Measurements from ENCODE around the gene CLN6. TPM values are rescaled to one million over a fixed set of nuclear protein-coding genes. Genes with fewer than 3 reads are reported as not detected.
"Not testable (repeated sequence)": the region's sequence is repeated elsewhere in the genome, so short reads cannot be mapped to it uniquely, and the experiment has no call there.

CLN6 gene
- total and polyA plus RNA-seq, 2 of the 4 experiments (the other 2 are of a cell fraction): 6.5 to 31.9 TPM

GRCh38 chr15:68213991-68214837 is 15.3 kb downstream of the CLN6 start (continued):
- TF ChIP-seq RFX5 (IDR thresholded peaks at IDR 0.05; ENCODE audit: low read depth, low read length): no peak

- in situ Hi-C loops (cut with MboI; ENCODE audit: low sequenced_read_pairs): not testable (repeated sequence)
These were observed 16.1 kb downstream of the CLN6 start for GRCh38 chr15:68213491-68213845.

More at GRCh38 chr15:68213491-68213845, 16.1 kb downstream of the CLN6 start:
- H3K36me3 ChIP-seq (ENCODE audit: control insufficient read depth, insufficient read depth, low read length); intact Hi-C loops (cut with micrococcal nuclease); H3K27me3 ChIP-seq (ENCODE audit: control insufficient read depth, insufficient read depth, low read length); H2AFZ ChIP-seq (replicated peaks; ENCODE audit: low read length, poor library complexity); H2BK120ac ChIP-seq (ENCODE audit: low read depth, low read length); H3K18ac ChIP-seq (ENCODE audit: low read depth, low read length); DNase-seq; H3K9ac ChIP-seq (ENCODE audit: low read depth, low read length); POLR2A ChIA-PET (ENCODE audit: unreplicated experiment); H4K91ac ChIP-seq (ENCODE audit: insufficient read depth, low read depth, low read length); H2BK5ac ChIP-seq (ENCODE audit: low read depth, low read length, poor library complexity, severe bottlenecking); H3K4me1 ChIP-seq (ENCODE audit: control insufficient read depth, insufficient read depth, low read length); dilution Hi-C loops (cut with HindIII; ENCODE audit: low sequenced_read_pairs, unreplicated experiment); H3K4ac ChIP-seq (ENCODE audit: low read depth, low read length); H3K4me3 ChIP-seq (ENCODE audit: insufficient read depth, low read depth, low read length); H3K9me3 ChIP-seq (ENCODE audit: control insufficient read depth, insufficient read depth, low read length); ATAC-seq (ENCODE audit: low read depth); CTCF ChIA-PET; BruUV-seq (replicated peaks); H3K4me2 ChIP-seq (ENCODE audit: low read depth, low read length); H3K14ac ChIP-seq (replicated peaks; ENCODE audit: low read depth, low read length); H2BK20ac ChIP-seq (ENCODE audit: low read depth, low read length); H2AK5ac ChIP-seq (ENCODE audit: low read depth, low read length); H3K9me1 ChIP-seq (ENCODE audit: insufficient read depth, low read length); H2BK15ac ChIP-seq (ENCODE audit: low read depth, low read length); H2AK9ac ChIP-seq (replicated peaks; ENCODE audit: low read depth, low read length, poor library complexity); H3K23ac ChIP-seq (ENCODE audit: low read depth, low read length); H4K5ac ChIP-seq (ENCODE audit: low read depth, low read length); H4K8ac ChIP-seq (ENCODE audit: low read depth in 2 of 2, low read length in 2 of 2); H3K56ac ChIP-seq (ENCODE audit: extremely low read depth, insufficient read depth, low read length); H3K27ac ChIP-seq (ENCODE audit: insufficient read depth, low read length): not testable (repeated sequence)
- no CpG with 5 or more reads among the region's 6 CpGs for WGBS, 2 experiments (ENCODE audit: extremely low coverage in 2 of 2, insufficient read length in 1 of 2)
- peaks cover 15% of the 10 kb centered on the region; the same call in 1 of the 2 replicates for H4K20me1 ChIP-seq (ENCODE audit: insufficient read depth, low read length)
- H3K79me1 ChIP-seq (ENCODE audit: low read depth in 1 of 2, low read length in 2 of 2): peaks cover 18 to 57% of the 10 kb centered on the region in 2 experiments
